Left hindlimb (tissue), 1 donor: ENCODE data around the gene LGI4.

Experiments
- DNase-seq: peaks from one replicate; pipeline ENCODE4 v3.0.0-alpha.2; 2018

The LGI4 gene

DNA sequence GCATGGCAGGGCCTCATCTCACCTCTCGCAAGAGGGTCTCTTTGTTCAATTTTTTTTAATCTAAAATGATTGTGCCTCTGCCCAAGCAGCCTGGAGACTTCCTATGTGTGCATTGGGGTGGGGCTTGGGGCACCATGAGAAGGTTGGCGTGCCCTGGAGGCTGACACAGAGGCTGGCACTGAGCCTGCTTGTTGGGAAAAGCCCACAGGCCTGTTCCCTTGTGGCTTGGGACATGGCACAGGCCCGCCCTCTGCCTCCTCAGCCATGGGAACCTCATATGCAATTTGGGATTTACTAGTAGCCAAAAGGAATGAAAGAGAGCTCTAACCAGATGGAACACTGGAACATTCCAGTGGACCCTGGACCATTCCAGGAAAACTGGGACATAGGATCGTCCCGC is 11.3 kb downstream of the LGI4 start:
- DNase-seq = no peak

DNA sequence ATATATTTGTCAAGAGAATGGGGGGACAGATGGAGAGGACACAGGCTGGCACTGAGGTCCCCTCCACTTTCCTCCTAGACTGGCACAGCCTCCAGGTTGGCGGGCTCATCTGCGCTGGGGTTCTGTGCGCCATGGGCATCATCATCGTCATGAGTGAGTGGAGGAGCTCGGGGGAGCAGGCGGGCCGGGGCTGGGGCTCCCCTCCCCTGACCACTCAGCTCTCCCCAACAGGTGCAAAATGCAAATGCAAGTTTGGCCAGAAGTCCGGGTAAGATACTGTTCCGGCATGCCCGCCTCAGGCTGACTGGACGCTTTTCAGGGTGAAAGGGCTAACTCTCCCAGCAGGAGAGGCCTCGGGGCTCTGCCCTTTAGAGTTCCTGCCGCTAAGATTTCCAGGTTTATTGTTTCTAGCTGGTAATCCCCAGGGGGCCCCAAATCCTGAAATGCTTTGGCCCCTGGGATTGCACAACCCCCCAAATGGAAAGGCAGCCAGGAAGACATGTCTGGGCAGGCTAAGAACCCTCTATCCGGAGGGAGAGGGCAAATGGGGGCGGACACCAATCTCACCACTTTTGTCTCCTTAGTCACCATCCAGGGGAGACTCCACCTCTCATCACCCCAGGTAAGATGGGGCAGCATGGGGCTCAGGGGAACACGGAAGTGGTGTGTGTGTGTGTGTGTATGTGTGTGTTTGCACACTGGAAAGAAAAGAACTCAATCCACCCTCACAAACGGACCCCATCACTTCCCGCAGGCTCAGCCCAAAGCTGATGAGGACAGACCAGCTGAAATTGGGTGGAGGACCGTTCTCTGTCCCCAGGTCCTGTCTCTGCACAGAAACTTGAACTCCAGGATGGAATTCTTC is 11.9 kb downstream of the LGI4 start:
- no peak for DNase-seq

DNA sequence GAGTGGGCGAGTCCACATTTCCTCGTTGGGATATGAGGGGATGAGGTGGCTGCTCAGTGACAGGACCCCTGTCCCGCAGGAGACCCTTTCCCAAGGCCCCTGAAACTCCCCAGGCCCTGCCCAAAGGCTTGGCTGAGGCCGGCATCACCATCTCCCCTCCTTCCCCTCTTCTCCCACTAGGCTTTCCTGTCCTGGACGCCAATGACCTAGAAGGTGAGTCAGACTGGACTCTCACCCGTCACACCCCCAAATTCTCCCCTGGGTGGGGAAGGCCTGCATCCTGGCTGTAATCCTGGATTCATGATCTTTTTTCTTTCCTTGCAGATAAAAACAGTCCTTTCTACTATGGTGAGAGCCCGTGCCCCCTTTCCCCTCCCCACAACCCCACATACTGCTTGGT is 14.0 kb downstream of the LGI4 start:
- DNase-seq = no peak

DNA sequence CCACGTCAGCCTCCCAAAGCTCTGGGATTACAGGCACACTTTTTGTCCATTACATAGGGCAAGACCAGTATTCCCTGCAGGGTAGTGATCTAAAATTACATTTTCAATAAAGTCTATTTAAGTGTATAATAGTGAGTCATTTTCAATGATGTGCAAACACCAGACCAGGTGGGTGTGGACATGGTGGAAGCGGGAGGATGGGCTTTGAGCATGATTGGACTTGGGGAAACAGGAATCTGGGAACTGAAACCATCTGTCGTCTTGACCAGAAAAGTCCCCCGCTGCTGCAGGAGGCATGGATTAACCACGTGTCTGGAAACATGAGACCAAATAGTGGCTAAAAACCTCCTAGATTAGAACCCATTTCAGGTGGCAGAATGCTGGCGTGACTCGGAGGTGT is 14.4 kb downstream of the LGI4 start:
- no peak for DNase-seq

GRCh38 chr19:35119578-35120155 is 15.2 kb downstream of the LGI4 start:
- no peak for DNase-seq

DNA sequence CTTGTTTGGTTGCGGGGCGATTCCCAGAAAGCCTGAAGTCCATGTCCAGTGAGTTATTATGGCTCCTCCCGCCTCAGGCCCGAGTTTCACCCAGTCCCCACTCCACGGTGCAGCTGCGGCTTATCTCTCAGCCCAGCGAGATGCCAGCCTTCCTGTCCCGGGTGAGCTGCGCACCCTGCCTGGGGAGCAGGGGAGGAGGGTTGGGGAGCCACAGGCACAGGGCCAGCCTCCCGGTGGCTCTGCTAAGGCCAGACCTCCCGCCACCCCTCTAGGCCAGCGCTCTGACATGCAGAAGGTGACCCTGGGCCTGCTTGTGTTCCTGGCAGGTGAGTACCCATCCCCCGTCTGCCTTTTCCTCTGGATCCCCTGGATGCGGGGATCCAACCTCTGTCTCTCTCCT is 15.8 kb downstream of the LGI4 start:
- no peak for DNase-seq

- DNase-seq = no peak
These were observed 16.4 kb downstream of the LGI4 start for GRCh38 chr19:35118268-35119020.

DNA sequence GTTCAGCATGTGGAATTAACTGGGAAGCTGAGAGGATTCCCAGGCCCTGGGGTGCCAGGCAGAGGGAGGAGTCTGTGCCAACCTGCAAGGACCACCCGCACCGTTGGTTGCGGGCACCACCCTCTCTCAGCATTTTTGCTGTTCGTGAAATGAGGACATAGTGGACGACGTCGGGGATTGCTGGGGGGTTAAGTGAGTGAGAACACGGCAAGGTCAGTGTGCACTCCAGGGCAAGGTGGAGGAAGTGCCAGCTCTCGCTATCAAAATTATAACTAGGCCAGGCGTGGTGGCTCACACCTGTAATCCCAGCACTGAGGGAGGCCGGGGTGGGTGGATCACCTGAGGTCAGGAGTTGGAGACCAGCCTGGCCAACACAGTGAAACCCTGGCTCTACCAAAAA is 17.1 kb downstream of the LGI4 start:
- DNase-seq = no peak

GRCh38 chr19:35117116-35117515 is 17.7 kb downstream of the LGI4 start:
- no peak for DNase-seq

DNA sequence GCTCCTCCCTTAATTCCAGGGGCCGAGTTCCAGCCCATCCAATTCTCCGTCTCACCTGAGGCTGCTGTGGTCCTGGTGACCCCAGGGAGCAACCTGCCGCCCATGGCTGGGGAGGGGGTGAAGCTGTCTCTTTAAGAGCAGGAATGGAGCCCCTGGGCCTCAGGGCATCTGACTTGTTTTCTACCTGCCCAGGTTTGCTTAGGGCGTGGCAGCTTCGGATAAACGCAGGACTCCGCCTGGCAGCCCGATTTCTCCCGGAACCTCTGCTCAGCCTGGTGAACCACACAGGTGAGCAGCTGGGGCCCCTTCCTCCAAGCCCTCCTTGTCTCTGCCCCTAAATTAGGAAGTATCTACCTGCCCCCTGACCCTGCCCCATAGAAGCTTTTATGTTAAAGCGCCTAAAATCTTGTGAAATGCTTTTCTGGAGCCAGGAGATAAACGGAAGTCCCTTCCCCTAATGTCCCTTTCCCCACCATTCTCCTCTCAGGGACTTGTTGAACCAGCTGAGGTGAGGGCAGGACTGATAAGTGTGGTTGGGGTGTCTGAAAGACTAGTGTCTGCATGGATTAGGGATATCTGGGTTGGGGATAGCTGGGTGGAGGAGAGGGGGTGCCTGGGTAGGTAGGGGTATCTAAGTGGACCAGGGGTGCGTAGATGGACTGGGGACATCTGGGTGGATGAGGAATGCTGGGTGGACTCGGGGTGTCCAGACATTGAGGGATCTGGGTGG is 18.6 kb downstream of the LGI4 start:
- no peak for DNase-seq

DNA sequence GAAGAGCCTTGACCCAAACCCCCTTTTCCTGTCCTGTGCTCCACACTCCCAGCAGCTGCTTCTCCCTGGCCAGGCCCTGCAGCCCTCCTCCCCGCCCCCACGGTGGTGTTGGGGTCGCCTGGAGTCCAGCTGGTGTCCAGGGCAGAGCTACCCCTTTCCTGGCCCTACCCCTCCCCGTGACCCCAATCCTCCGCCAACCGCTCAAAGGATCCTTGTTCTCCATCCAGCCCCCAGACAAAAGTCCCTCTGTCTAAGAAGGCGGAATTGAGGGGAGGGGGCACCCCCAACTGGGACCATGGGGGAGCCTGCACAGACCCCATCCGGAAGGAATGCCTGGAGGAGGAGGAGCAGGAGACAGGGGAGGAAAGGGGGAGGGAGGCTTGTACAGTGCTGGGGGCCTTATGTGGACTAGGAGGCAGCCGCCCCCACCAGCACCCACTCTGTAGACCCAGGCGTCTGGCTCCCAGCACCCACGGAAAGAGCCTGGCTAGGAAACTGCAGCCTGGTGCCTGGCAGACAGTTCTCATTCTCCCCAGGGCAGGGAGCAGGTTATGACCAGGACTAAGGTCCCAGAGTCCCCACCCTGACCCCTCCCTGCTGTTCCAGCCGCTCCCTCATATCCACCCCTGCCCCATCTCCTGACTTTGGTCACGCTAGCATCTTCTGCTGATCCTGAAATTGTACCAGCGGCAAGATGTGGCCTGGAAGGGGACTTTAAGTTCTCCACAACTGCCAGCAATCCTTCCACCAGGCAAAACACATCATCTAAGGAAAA is 19.5 kb downstream of the LGI4 start, which contains the start of gene FXYD3:
Gene FXYD3, plus strand, starts transcription at position 647 of the 775 bp plus-strand sequence. CDS start 3,554 bp downstream, outside the sequence.
- peak; percentile 60 for DNase-seq

DNA sequence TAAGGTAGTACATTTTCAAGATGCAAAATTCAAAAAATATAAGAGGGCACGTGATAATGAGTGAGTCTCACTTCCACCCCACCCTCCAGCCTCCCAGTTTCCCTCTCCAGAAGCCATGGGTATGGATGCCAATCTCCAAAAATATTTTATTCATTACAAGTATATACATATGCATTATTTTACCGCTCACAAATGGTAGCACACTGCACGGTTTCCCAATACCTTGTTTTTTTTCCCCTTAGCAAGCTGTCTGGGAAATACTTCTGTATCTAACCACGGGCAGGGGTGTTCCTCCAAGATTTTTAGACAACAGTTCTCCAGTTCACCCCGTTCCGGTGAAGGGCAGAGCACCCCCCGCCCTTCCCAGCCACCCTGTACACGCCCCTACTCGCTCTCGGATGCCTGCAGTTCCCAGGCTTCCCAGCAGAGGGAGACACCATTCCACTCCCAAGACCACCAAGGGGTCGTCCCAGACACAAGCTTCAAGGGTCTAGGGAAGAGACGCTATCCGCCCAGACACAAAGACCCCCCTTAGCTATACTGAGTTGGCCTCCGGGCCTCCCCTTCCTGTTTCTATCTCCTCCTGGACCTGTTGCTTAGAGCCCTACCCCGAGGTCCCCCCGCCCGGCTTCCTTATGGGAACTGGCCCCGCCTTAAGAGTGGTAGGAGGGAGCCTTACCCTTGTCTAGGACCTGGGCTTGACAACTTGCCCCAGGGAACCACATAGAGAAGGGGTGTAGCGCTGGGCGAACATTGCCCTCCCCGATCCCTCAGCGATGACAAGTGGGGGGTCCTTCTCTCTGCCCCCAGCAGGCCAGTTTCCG is 20.3 kb downstream of the LGI4 start:
- DNase-seq = peak; percentile 87

DNA sequence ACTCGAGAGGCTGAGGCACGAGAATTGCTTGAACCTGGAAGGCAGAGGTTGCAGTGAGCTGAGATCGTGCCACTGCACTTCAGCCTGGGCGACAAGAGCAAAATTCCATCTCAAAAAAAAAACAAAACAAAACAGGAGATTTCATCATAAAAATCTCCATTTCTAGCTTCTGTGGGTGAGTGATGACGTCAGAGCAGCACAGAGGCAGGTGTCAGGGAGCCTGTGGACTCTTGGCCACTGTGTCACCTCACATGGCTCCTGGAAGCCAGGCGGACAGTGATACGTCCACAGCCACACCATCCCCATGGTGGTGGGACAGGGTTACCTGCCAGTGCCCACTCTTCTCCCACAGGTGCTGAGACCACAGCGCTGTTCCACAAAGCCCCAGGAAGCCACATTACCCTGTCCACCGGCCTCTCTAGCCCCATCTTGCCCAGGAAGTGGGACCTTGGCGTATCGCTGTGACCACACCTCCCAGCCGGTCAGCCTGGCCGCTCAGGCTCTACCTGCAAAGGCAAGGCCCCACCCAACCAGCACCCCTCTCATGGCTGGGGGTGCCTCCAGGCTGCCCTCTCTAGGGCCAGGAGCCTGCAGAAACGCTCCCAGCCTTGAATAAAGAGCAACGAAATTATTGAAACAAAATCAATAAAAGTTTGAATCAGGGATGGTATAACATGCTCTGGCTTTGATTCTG is 21.7 kb downstream of the LGI4 start:
- no peak for DNase-seq

- DNase-seq = no peak
These were observed 23.9 kb downstream of the LGI4 start for GRCh38 chr19:35110974-35111373.

GRCh38 chr19:35109395-35110112 is 25.3 kb downstream of the LGI4 start:
- DNase-seq = no peak

- DNase-seq = no peak
These were observed 26.1 kb downstream of the LGI4 start for GRCh38 chr19:35108730-35109129.

- no peak for DNase-seq
These were observed 27.3 kb downstream of the LGI4 start for GRCh38 chr19:35107545-35107944.

DNA sequence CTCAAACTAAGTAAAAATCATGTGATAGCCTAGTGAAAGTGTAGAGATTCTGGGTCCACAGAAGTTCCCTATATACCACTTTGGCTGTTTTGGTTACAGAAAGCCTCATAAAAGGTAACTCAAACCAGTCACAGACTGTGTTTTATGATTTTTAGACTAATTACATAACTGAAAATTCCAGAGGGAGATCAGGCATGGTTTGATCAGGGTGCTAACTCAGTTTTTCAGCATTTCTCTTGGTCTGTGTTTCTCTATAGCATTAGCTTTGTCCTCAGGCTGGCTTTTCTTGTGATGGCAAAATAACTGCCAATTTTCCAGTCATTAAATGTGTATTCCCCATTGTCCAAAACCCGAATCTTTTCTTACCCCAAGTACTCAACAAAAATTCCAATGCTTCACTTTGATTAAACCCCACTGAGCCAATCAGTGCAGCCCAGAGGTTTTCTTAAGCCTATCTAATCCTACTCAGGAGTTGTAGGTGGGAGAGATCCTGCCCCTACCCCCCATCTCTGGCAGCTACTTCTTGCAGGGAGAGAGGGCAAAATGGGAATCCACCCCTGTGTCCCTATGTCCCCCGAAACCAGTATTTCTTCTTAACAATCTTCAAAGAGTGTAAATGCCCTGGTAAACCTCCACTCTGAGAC is 27.8 kb downstream of the LGI4 start:
- DNase-seq = no peak

GRCh38 chr19:35106291-35106583 is 28.6 kb downstream of the LGI4 start:
- DNase-seq = no peak
